Sigmoid colon (tissue), 7 donors: ENCODE results near the gene AUTS2. TPM values are rescaled to one million over a fixed set of nuclear protein-coding genes. Genes with fewer than 3 reads are reported as not detected.

Experiments used
- DNase-seq: peaks from one replicate; pipeline ENCODE4 v3.0.0-alpha.2; 2019
- H3K27ac ChIP-seq, 4 donors: fragments of 200-600 bp; sonication (generic); one replicate each; pipeline ENCODE4 v1.5.1; 2016 to 2019; ENCODE audit warnings: mild to moderate bottlenecking in 1 of 4
- H3K27me3 ChIP-seq, 3 donors: fragments of 200-600 bp; sonication (generic); one replicate each; pipeline ENCODE4 v1.5.1; 2019; ENCODE audit warnings: mild to moderate bottlenecking in 1 of 3
- H3K36me3 ChIP-seq, 4 donors: fragments of 200-600 bp; sonication (generic); one replicate each; pipeline ENCODE4 v1.5.1; 2016 to 2019
- H3K4me1 ChIP-seq, 4 donors: fragments of 200-600 bp; sonication (generic); one replicate each; pipeline ENCODE4 v1.5.1; 2017 to 2019
- H3K4me3 ChIP-seq, 4 donors: fragments of 200-600 bp; sonication (generic); one replicate each; pipeline ENCODE4 v1.5.1; 2017 to 2019; ENCODE audit warnings: mild to moderate bottlenecking in 2 of 4, moderate library complexity in 1 of 4
- H3K9me3 ChIP-seq, 4 donors: fragments of 200-600 bp in 3 of 4; sonication (generic) in 3 of 4; one replicate each; pipeline versions ENCODE4 v1.5.1 to v1.6.1; 2013 to 2019
- EP300 ChIP-seq, 4 donors: sonication (generic); formaldehyde crosslinking; IDR thresholded peaks; one replicate each; pipeline ENCODE4 v1.6.1; 2017; ENCODE audit warnings: antibody characterized with exemption in 4 of 4
- POLR2A ChIP-seq, 2 donors: fragments of 450-650 bp; IDR thresholded peaks; one replicate each; pipeline ENCODE4 v1.6.1; 2016; ENCODE audit warnings: antibody characterized with exemption in 2 of 2, mild to moderate bottlenecking in 2 of 2, moderate library complexity in 2 of 2
- POLR2AphosphoS5 ChIP-seq, 4 donors: sonication (generic); formaldehyde crosslinking; IDR thresholded peaks; one replicate each; pipeline ENCODE4 v1.6.1; 2017; ENCODE audit warnings: antibody characterized with exemption in 4 of 4
- WGBS, 2 donors: extraction: QIAGEN DNeasy Blood & Tissue Kit; methylation state at CpG; one replicate each; pipeline ENCODE4 v1.1.7; 2013; 5-methylcytosine and 5-hydroxymethylcytosine counted together
- intact Hi-C: fragments of 100-400 bp; cut with DNase I; formaldehyde crosslinking; loops from one replicate; pipeline ENCODE4 v1.15.1; 2023
- polyA plus RNA-seq, 3 donors: library from polyadenylated mRNA; stranded (reverse); fragments of 200-250 nt; gene quantifications; one replicate each; pipeline ENCODE4 v1.2.3, GENCODE V29; 2013
- total RNA-seq, 4 donors: library from RNA; depleted of rRNA; stranded (reverse); fragments of >200 nt; gene quantifications; one replicate each; pipeline ENCODE4 v1.1.0, GENCODE V29; 2016
- TF ChIP-seq, protein P1 (sequence below), 4 experiments: fragments of 450-650 bp in 3 of 4; fragments of 200-600 bp in 1 of 4; IDR thresholded peaks; one replicate each; pipeline ENCODE4 v1.5.1; 2016 to 2019; ENCODE audit warnings: antibody characterized with exemption in 4 of 4, mild to moderate bottlenecking in 3 of 4, moderate library complexity in 2 of 4
- donor health status: healthy with polysubstance abuse.
- donor health status: Bipolar disorder and iron deficiency.
- donor health status: healthy.

AUTS2 gene
- total and polyA plus RNA-seq, 7 donors = 3.6 to 55.7 (median 25.5) TPM

DNA sequence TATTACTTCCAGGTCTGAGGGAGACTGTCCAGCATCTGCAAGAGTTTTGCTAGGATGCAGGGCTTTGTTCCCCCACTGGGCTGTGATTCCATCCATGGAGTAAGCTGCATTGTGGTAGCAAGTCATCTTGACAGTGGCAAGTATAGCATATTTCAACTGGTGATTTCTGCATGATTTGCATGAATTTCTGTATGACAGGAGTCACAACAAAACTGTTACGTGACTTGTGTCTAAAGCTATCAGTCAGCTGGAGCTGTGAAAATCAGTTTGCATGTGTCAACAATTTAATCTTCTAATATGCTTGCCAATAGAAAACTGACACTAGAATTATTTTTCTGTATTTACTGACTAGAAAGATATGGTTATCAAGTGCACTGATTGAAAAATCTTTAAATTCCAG lies 344.3 kb downstream of the AUTS2 start:
- H3K36me3 ChIP-seq = no peaks in the 10 kb centered on the region
- WGBS, 2 donors = 75 to 93% methylated on average over 1 of the region's 1 CpG
- no peaks in the 10 kb centered on the region for H3K9me3 ChIP-seq
- H3K4me1 ChIP-seq = peaks cover 0 to 6% (median 2%) of the 10 kb centered on the region in 4 donors
- DNase-seq = no peak
- TF ChIP-seq EP300 (IDR thresholded peaks at IDR 0.05) (no peak), POLR2AphosphoS5 (IDR thresholded peaks at IDR 0.05) (no peak), POLR2A (IDR thresholded peaks at IDR 0.05) (no peak)
- TF ChIP-seq, protein P1, sequence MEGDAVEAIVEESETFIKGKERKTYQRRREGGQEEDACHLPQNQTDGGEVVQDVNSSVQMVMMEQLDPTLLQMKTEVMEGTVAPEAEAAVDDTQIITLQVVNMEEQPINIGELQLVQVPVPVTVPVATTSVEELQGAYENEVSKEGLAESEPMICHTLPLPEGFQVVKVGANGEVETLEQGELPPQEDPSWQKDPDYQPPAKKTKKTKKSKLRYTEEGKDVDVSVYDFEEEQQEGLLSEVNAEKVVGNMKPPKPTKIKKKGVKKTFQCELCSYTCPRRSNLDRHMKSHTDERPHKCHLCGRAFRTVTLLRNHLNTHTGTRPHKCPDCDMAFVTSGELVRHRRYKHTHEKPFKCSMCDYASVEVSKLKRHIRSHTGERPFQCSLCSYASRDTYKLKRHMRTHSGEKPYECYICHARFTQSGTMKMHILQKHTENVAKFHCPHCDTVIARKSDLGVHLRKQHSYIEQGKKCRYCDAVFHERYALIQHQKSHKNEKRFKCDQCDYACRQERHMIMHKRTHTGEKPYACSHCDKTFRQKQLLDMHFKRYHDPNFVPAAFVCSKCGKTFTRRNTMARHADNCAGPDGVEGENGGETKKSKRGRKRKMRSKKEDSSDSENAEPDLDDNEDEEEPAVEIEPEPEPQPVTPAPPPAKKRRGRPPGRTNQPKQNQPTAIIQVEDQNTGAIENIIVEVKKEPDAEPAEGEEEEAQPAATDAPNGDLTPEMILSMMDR (IDR thresholded peaks at IDR 0.05) = no peak
- no peak overlapping the region for H3K4me3 ChIP-seq
- no peak overlapping the region for H3K27ac ChIP-seq
- no peaks in the 10 kb centered on the region for H3K27me3 ChIP-seq
- intact Hi-C loops = no loop called here

DNA sequence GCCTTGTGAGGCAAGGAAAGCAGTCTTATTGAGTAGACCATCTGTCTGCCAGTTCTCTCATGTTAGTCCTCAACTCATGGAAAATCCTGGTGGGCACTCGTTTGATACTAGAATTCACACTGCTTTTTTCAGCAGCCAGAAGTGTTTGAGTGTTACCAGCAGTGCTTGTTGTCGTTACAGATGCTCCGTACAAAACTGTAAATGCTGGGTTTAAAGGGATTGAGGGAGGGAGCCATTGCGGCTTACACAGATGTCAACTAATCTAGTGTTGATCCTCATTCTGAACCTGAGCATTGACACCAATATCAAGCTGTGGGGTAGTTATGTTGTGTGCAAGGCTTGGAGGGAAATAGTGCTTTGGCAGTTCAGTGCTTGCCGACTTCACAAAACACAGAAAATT lies 348.6 kb downstream of the AUTS2 start:
- no peak for TF ChIP-seq POLR2A (IDR thresholded peaks at IDR 0.05)
- TF ChIP-seq POLR2AphosphoS5 (IDR thresholded peaks at IDR 0.05) = no peak
- TF ChIP-seq, protein P1 (IDR thresholded peaks at IDR 0.05) = no peak
- no peak for TF ChIP-seq EP300 (IDR thresholded peaks at IDR 0.05)
- H3K9me3 ChIP-seq = no peaks in the 10 kb centered on the region
- H3K4me3 ChIP-seq = no peak overlapping the region
- WGBS, 2 donors = 86 to 88% methylated on average over 5 of the region's 5 CpGs
- H3K27ac ChIP-seq = no peak overlapping the region
- no peaks in the 10 kb centered on the region for H3K4me1 ChIP-seq
- H3K27me3 ChIP-seq = no peaks in the 10 kb centered on the region
- H3K36me3 ChIP-seq = no peaks in the 10 kb centered on the region
- intact Hi-C loops = no loop called here
- DNase-seq = no peak

DNA sequence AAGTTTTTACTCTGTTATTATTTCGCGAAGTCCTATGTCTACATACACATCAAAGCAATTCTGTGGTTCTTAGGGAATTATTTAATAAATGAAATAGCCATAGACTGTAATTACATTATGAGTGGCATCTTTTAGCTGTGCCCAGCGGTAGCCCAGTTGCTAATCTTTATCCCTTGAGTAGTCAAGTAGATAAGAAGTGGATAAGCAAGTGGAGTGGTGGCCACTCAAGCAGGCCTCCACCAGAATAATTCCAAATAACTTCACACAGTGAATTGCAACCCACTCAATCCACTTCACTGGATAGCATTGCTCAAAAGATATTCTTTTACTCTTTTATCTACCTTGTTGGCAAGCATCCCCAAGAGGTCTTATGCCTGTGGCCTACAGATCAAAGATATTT lies 349.7 kb downstream of the AUTS2 start:
- H3K36me3 ChIP-seq = no peaks in the 10 kb centered on the region
- H3K4me1 ChIP-seq = no peaks in the 10 kb centered on the region
- intact Hi-C loops = no loop called here
- no peaks in the 10 kb centered on the region for H3K27me3 ChIP-seq
- no peak for DNase-seq
- H3K27ac ChIP-seq = no peak overlapping the region
- H3K4me3 ChIP-seq = no peak overlapping the region
- no peaks in the 10 kb centered on the region for H3K9me3 ChIP-seq
- no peak for TF ChIP-seq EP300 (IDR thresholded peaks at IDR 0.05)
- TF ChIP-seq, protein P1 (IDR thresholded peaks at IDR 0.05) = no peak
- TF ChIP-seq POLR2AphosphoS5 (IDR thresholded peaks at IDR 0.05) = no peak
- no peak for TF ChIP-seq POLR2A (IDR thresholded peaks at IDR 0.05)
- WGBS, 2 donors = 93 to 94% methylated on average over 3 of the region's 3 CpGs

DNA sequence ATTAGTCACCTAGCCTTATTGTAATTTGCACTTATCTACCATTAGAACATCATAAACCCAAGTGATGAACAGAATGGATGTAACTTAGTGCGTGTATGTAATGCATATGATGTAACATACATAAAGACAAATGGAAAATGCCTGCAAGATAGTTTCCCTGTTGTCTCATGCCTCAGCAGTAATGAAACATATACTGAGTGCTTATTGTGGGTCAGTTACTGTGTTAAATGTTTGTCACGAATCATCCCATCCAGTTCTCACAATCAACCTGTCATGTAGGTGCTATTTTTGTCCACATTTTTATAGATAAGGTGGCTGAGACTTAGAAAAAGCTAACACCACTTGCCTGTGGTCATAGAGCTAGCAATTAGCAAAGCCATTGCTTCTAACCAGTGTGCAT lies 350.8 kb downstream of the AUTS2 start:
- Histone ChIP-seq H3K36me3 (no peaks in the 10 kb centered on the region), H3K9me3 (no peaks in the 10 kb centered on the region), H3K27ac (no peak overlapping the region), H3K27me3 (no peaks in the 10 kb centered on the region), H3K4me1 (no peaks in the 10 kb centered on the region), H3K4me3 (no peak overlapping the region)
- no peak for DNase-seq
- intact Hi-C loops = no loop called here
- TF ChIP-seq EP300 (IDR thresholded peaks at IDR 0.05) (no peak), POLR2AphosphoS5 (IDR thresholded peaks at IDR 0.05) (no peak), POLR2A (IDR thresholded peaks at IDR 0.05) (no peak)
- TF ChIP-seq, protein P1 (IDR thresholded peaks at IDR 0.05) = no peak
- WGBS, 2 donors = 37 to 78% methylated on average over 2 of the region's 2 CpGs

DNA sequence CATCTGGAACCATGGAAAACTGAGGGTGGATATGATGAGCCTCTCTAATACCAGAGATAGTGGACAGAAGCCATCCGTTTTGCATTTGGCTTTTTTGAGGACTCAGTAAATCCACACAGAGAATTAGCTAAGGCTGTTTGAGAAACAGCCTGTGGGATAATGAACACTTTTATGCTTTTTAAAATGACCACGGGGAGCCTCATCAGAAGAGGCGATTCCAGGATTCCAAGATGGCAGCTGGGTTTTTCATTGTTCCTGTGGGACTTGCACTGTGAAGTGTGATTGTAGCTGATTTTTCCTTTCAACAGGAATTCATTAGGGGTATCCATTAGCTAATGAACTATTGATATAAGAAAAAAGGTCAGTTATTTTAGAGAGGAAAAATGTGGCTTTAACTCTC lies 353.2 kb downstream of the AUTS2 start:
- Histone ChIP-seq H3K9me3 (no peaks in the 10 kb centered on the region), H3K4me1 (no peaks in the 10 kb centered on the region), H3K27me3 (no peaks in the 10 kb centered on the region), H3K4me3 (no peak overlapping the region), H3K36me3 (no peaks in the 10 kb centered on the region), H3K27ac (no peak overlapping the region)
- 94% methylated on average over 3 of the region's 3 CpGs for WGBS, 2 donors
- no peak for DNase-seq
- TF ChIP-seq, protein P1 (IDR thresholded peaks at IDR 0.05) = no peak
- TF ChIP-seq POLR2A (IDR thresholded peaks at IDR 0.05) (no peak), POLR2AphosphoS5 (IDR thresholded peaks at IDR 0.05) (no peak), EP300 (IDR thresholded peaks at IDR 0.05) (no peak)
- intact Hi-C loops = no loop called here
